Suppressor macrophage (primary cell): ENCODE data around the gene PA2G4.
"Not testable (repeated sequence)": the region's sequence is repeated elsewhere in the genome, so short reads cannot be mapped to it uniquely, and the experiment has no call there.

ENCODE experiments used
- DNase-seq, 4 experiments: peaks; one replicate each; pipeline ENCODE4 v3.0.0-alpha.2; 2020 to 2022
- total RNA-seq, 17 experiments: gene quantifications; one replicate each; lab custom pipeline; 2026; ENCODE audit warnings: mixed read lengths in 6 of 17, inconsistent platforms in 3 of 17; lab: John Stamatoyannopoulos, UW

Gene PA2G4
- total RNA-seq: 32.0 to 98.1 (median 53.5) reads per million in 17 experiments

DNA sequence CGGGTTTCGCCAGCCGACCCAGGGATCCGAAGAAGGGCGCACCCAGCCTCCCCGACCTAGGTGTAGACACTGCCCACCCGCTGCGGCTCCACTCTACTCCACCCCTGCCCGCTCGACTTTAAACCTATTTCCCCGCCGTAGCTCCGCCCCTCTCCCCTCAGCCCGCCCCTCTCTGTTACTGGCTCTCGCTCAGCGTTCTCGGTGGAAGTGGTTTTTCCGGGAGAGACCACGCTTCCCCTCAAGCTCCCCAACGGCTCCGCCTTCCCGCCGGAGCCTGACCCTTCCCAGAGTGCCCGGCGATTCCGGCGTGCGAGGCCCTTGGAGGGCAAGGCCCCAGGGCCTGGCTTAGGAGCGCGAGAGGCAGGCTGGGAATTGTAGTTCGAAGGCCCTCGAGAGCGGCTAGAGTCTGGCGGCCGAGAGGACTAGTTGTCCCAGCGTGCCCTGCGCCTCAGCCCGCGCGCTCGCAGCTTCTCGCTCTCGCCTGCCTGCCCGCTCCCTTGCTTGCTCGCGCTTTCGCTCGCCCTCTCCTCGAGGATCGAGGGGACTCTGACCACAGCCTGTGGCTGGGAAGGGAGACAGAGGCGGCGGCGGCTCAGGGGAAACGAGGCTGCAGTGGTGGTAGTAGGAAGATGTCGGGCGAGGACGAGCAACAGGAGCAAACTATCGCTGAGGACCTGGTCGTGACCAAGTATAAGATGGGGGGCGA lies at the start of gene PA2G4:
TSS of gene PA2G4 (plus strand) at position 451 of the 706 bp plus-strand sequence. CDS start at position 630, 179 bp downstream.
- DNase-seq: peak; percentile 99 to 100 (median 100)

- not testable (repeated sequence) for DNase-seq
These were observed 44.4 kb upstream of the PA2G4 start for GRCh38 chr12:56059964-56060363.

- DNase-seq: no peak
These were observed 42.4 kb upstream of the PA2G4 start for GRCh38 chr12:56061982-56062381.

DNA sequence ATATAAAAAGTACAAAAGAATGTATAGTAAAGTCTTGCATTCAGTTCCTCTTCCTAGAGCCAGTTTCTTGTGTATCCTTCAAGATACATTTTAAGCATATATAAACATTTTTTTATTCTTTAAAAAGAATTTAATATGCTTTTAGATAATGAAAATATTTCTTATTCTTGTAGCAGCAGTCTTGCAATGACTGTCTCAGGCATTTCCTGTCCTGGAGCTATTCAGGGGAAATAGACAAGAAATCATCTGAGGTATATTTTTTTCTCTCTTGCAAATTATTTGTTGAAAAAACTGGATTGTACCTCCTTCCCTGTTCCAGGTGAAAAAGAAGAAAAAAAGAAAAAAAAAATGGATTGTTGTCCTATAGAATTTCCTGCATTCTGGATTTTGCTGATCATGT lies 41.4 kb upstream of the PA2G4 start:
- DNase-seq: no peak

GRCh38 chr12:56071648-56072047 lies 32.7 kb upstream of the PA2G4 start:
- no peak for DNase-seq

GRCh38 chr12:56074396-56074795 lies 30.0 kb upstream of the PA2G4 start:
- DNase-seq: no peak

- not testable (repeated sequence) for DNase-seq
These were observed 26.4 kb upstream of the PA2G4 start for GRCh38 chr12:56077966-56078365.

- no peak for DNase-seq
These were observed 25.9 kb upstream of the PA2G4 start for GRCh38 chr12:56078427-56078826.

GRCh38 chr12:56078931-56079722 lies 25.2 kb upstream of the PA2G4 start:
- DNase-seq: peak; percentile 83 to 93 (median 88)

GRCh38 chr12:56079723-56080555 lies 24.4 kb upstream of the PA2G4 start, which contains the start of gene ERBB3:
Gene ERBB3, plus strand, starts transcription at chr12:56080165. Its CDS starts 136 bp downstream, at chr12:56080301.
- DNase-seq: peak; percentile 65 to 83 (median 69)

DNA sequence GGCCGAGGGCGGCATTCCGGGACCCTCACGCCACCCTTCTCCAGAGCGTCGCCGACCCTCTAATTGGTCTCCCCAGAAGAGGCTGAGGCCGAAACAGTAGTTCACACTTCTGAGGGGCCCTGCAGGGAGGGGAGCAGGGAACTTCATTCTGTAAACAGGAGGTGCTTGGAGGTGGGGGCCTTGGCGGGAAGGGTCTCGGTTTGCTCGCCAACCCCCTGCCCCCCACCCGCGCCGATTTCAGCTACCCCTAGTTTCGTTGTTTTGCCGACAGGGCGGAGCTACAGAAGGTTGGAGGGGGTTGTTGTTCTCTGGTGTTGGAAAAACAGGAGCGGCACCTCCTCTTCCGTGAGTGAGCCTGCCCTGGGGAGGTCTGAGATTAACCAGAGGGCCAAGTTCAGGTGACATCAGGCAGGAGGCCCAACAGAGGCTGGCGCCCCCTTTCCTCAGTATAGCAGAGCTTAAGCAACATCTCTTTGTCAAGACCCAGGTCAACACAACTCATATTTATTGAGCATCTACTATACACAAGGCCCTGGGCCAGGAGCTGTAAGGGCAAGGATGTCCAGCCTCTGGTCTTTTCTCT lies 23.7 kb upstream of the PA2G4 start:
- DNase-seq: no peak

DNA sequence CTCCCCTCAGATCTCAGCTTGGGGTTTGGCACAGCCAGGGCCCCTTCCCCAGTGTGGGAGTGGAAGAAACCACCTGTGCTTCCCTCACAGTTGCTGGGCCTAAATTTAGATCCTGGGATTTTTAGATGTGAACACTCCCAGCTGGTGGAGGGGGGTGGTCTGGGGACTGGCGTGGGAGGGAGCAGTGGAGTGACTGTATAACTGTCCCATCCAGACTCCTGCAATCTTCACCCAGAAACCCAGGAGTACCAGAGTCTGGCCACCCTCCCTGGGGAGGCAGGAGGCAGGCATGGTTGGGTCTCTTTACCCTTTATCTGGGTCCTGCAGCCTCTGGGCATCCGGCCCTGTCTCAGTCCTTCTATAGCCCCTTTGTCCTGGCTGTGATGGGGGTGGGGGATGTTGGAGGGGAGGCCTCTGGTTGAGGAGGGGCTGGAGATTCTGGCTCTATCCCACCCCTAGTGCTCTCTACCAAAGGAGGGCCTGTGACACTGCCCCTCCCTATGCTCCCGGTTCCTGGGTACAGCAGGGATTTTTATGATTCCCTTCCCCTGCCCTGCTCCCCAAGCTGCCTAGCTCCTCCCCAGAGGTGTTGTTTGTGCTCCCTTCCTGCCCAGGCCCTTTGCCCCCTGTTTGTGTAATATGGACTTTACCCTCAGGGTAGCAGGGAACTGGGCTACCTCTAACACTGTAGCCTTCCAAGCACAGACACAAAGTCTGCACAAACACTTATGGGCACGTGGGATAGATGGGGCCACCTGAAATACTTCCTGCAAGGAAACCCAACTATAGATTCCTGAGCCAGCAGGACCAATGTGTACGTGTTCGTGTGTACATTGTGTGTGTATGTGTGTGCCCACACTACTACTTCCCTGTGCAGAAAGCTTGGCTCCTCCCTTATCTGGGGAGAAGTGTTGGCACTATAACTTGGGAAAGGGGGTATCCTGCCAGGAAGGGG lies 22.7 kb upstream of the PA2G4 start:
- no peak for DNase-seq

DNA sequence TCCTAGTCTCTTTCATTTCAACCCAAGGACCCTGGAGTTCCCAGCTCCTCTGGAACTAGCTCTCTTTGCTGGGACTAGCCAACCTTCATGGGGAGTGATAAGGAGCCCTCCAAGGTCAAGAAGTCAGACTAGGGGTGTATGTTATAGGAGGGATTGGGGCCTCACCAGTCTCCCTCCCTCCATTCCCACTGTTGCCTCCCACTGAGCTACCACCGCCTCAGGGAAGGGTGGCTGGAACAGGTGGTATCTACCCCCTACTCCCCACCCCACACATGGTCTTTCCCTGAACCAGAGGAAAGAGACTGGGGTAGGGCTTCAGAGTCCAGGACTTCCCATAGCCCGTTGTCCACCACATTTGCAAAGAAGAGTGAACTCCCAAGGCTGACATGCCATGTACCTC lies 22.0 kb upstream of the PA2G4 start:
- no peak for DNase-seq

GRCh38 chr12:56082967-56083366 lies 21.4 kb upstream of the PA2G4 start:
- no peak for DNase-seq

DNA sequence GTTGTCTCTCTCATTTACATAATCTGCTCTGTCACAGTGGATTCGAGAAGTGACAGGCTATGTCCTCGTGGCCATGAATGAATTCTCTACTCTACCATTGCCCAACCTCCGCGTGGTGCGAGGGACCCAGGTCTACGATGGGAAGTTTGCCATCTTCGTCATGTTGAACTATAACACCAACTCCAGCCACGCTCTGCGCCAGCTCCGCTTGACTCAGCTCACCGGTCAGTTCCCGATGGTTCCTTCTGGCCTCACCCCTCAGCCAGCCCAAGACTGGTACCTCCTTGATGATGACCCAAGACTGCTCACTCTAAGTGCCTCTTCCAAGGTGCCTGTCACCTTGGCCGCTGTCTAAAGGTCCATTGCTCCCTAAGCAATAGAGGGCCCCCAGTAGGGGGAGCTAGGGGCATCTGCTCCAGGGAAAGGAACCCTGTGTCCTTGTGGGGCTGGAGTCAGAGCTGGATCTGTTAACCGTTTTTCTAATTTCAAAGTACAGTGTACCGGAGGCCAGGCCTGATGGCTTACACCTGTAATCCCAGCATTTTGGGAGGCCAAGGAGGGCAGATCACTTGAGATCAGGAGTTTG lies 19.3 kb upstream of the PA2G4 start:
- DNase-seq: peak; percentile 45 to 76 (median 58)

GRCh38 chr12:56086096-56086495 lies 18.3 kb upstream of the PA2G4 start:
- DNase-seq: no peak

DNA sequence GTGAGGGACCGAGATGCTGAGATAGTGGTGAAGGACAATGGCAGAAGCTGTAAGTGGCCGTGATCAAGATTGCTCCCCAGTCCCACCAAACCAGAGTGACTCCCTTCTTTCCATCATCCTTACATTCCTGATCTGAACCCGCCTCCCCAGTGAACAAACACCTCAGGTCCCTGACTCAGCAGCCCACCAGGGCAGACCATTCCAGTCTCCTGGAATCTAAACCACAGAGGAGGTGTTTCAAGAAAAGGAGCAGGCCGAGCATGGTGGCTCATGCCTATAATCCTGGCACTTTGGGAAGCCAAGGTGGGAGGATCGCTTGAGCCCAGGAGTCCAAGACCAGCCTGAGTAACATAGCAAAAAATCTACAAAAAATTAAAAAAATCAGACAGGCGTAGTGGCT lies 17.8 kb upstream of the PA2G4 start:
- DNase-seq: no peak

- peak; percentile 52 to 82 (median 68) for DNase-seq
These were observed 17.1 kb upstream of the PA2G4 start for GRCh38 chr12:56087220-56087619.

GRCh38 chr12:56097738-56098137 lies 6.6 kb upstream of the PA2G4 start:
- DNase-seq: no peak

GRCh38 chr12:56098592-56098991 lies 5.8 kb upstream of the PA2G4 start:
- DNase-seq: no peak

GRCh38 chr12:56099787-56100186 lies 4.6 kb upstream of the PA2G4 start:
- DNase-seq: no peak
